ENCODE data around the gene SP8.

The SP8 gene

GRCh38 chr7:20735346-20736065, 51.2 kb downstream of the SP8 start:
- Histone ChIP-seq H3K4me3 (IDR thresholded peaks at IDR 0.05; ENCODE audit: insufficient read depth, low read depth, low read length) (no peak overlapping the region), H3K9ac (no peak overlapping the region), H3K4me2 (no peak overlapping the region), H3K36me3 (ENCODE audit: insufficient read depth) (no peaks in the 10 kb centered on the region), H3K27ac (no peak overlapping the region), H3K4me1 (ENCODE audit: low read depth, poor library complexity, severe bottlenecking) (peaks cover 24% of the 10 kb centered on the region), H4K20me1 (ENCODE audit: insufficient read depth) (no peaks in the 10 kb centered on the region), H2AFZ (ENCODE audit: low read depth) (no peak overlapping the region), H3K79me2 (ENCODE audit: insufficient read depth, low read depth) (no peaks in the 10 kb centered on the region), H3K27me3 (ENCODE audit: insufficient read depth, low read depth) (no peaks in the 10 kb centered on the region)
- no peak for TF ChIP-seq CTCF (conservative IDR thresholded peaks at IDR 0.05; ENCODE audit: low read depth, low read length)

All from KMS-11 (cell line).